ENCODE data around the gene YPEL2.

Gene YPEL2

GRCh38 chr17:59420901-59421300 lies 89.4 kb downstream of the YPEL2 start:
- intact Hi-C loops (cut with DNase I; ENCODE audit: low total_unique reads): loop anchor here (5.0 kb wide), 1 partner anchor 34 kb away; no protein-coding TSS in a partner anchor
- Histone ChIP-seq H3K4me3 (no peak overlapping the region), H3K27ac (no peak overlapping the region), H3K4me1 (peaks cover 0 to 42% (median 34%) of the 10 kb centered on the region in 4 donors), H3K9me3 (no peaks in the 10 kb centered on the region), H3K36me3 (no peaks in the 10 kb centered on the region), H3K27me3 (no peaks in the 10 kb centered on the region)
- TF ChIP-seq CTCF (IDR thresholded peaks at IDR 0.05): no peak
- DNase-seq: no peak

- peaks cover 0 to 50% (median 42%) of the 10 kb centered on the region in 4 donors for H3K4me1 ChIP-seq
- no peaks in the 10 kb centered on the region for H3K27me3 ChIP-seq
- H3K36me3 ChIP-seq: no peaks in the 10 kb centered on the region
- H3K4me3 ChIP-seq: no peak overlapping the region
- no peak for TF ChIP-seq CTCF (IDR thresholded peaks at IDR 0.05)
- no peaks in the 10 kb centered on the region for H3K9me3 ChIP-seq
- intact Hi-C loops (cut with DNase I; ENCODE audit: low total_unique reads): loop anchor here (5.0 kb wide), 1 partner anchor 34 kb away; no protein-coding TSS in a partner anchor
- no peak for DNase-seq
- no peak overlapping the region for H3K27ac ChIP-seq
Measured at GRCh38 chr17:59421722-59422121, 90.3 kb downstream of the YPEL2 start.

GRCh38 chr17:59423137-59423724 lies 91.8 kb downstream of the YPEL2 start:
- peak; percentile 69 to 75 for DNase-seq
- H3K27me3 ChIP-seq: no peaks in the 10 kb centered on the region
- H3K4me1 ChIP-seq: peaks cover 4 to 65% (median 54%) of the 10 kb centered on the region in 4 donors
- peak overlapping the region; percentile 80 to 91 for H3K27ac ChIP-seq
- intact Hi-C loops (cut with DNase I; ENCODE audit: low total_unique reads): loop anchor here (5.0 kb wide), 1 partner anchor 36 kb away; no protein-coding TSS in a partner anchor
- H3K9me3 ChIP-seq: no peaks in the 10 kb centered on the region
- no peaks in the 10 kb centered on the region for H3K36me3 ChIP-seq
- H3K4me3 ChIP-seq: no peak overlapping the region
- no peak for TF ChIP-seq CTCF (IDR thresholded peaks at IDR 0.05)

- no peaks in the 10 kb centered on the region for H3K9me3 ChIP-seq
- no peaks in the 10 kb centered on the region for H3K36me3 ChIP-seq
- no peak for TF ChIP-seq CTCF (IDR thresholded peaks at IDR 0.05)
- peaks cover 4 to 72% (median 60%) of the 10 kb centered on the region in 4 donors for H3K4me1 ChIP-seq
- no peak for DNase-seq
- no peak overlapping the region for H3K4me3 ChIP-seq
- no peaks in the 10 kb centered on the region for H3K27me3 ChIP-seq
- intact Hi-C loops (cut with DNase I; ENCODE audit: low total_unique reads): loop anchor here (5.0 kb wide), 1 partner anchor 37 kb away; no protein-coding TSS in a partner anchor
- peak overlapping the region; percentile 80 to 91 for H3K27ac ChIP-seq
Measured at GRCh38 chr17:59423903-59424302, 92.4 kb downstream of the YPEL2 start.

- no peak for TF ChIP-seq CTCF (IDR thresholded peaks at IDR 0.05)
- H3K4me1 ChIP-seq: peaks cover 6 to 76% (median 64%) of the 10 kb centered on the region in 4 donors
- no peak for DNase-seq
- no peak overlapping the region for H3K4me3 ChIP-seq
- no peaks in the 10 kb centered on the region for H3K36me3 ChIP-seq
- intact Hi-C loops (cut with DNase I; ENCODE audit: low total_unique reads): loop anchor here (5.0 kb wide), 1 partner anchor 37 kb away; no protein-coding TSS in a partner anchor
- no peaks in the 10 kb centered on the region for H3K9me3 ChIP-seq
- no peaks in the 10 kb centered on the region for H3K27me3 ChIP-seq
- peak overlapping the region; percentile 80 to 91 for H3K27ac ChIP-seq
Measured at GRCh38 chr17:59424331-59424730, 92.9 kb downstream of the YPEL2 start.

Measured in tibial artery (tissue), 4 donors.